Measurements from ENCODE around the gene EPB41L4A.
"Not testable (repeated sequence)": the region's sequence is repeated elsewhere in the genome, so short reads cannot be mapped to it uniquely, and the experiment has no call there.

Gene EPB41L4A

DNA sequence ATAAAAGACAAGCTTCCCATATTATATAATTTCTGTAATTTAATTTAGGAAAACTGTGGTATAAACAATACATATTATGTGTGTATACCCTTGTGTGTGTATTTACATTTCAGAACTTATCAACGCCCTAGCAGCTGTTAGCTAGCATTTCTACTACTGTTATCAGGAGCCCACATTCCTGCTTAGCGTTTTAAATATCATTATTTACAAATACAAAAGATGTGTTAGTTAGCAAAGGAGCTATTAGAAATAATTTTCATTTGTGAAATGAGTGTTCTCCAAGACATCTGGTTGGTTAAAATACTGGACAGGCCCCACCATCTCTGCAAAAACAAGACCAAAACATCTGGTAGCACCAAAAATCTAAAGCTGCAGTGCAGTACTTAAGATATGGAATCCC, 48.0 kb downstream of the EPB41L4A start:
- ATAC-seq (replicated peaks; ENCODE audit: extremely low read depth, poor library complexity, severe bottlenecking) = no peak
- no peaks in the 10 kb centered on the region for H3K4me1 Mint-ChIP-seq

DNA sequence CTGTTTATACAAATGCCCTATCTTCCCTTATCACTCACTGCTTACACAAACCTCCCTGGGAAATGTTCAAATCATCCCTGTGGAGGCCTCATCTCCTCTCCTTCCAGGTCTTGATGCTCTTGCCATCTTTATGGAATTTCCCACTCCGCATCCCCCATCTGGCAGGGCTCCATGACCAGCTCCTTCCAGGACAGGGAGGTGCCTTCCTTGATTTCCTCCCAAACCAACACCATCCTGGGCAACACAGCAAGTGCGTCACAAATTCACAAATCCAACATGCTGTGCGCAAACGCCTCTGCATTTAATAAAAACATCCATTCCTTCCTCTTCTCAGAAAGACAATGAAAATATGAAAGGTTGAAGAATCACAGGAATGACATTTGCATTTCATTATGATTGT, 51.7 kb downstream of the EPB41L4A start:
- Mint-ChIP-seq H3K4me3 (no peak overlapping the region), H3K36me3 (ENCODE audit: insufficient read depth) (peaks cover 2% of the 10 kb centered on the region), H3K4me1 (no peaks in the 10 kb centered on the region), H3K9me3 (no peaks in the 10 kb centered on the region), H3K27ac (ENCODE audit: low read depth) (no peak overlapping the region), H3K27me3 (no peaks in the 10 kb centered on the region)
- ATAC-seq (replicated peaks; ENCODE audit: extremely low read depth, poor library complexity, severe bottlenecking) (no peak), DNase-seq (ENCODE audit: low spot score in 2 of 2) (no peak)

More for the DNA sequence above, 48.0 kb downstream of the EPB41L4A start:
- peaks cover 28% of the 10 kb centered on the region for H3K27me3 Mint-ChIP-seq
- no peaks in the 10 kb centered on the region for H3K9me3 Mint-ChIP-seq
- no peak overlapping the region for H3K27ac Mint-ChIP-seq (ENCODE audit: low read depth)
- H3K4me3 Mint-ChIP-seq = no peak overlapping the region
- no peak for DNase-seq (ENCODE audit: low spot score in 2 of 2)
- H3K36me3 Mint-ChIP-seq (ENCODE audit: insufficient read depth) = no peaks in the 10 kb centered on the region

DNA sequence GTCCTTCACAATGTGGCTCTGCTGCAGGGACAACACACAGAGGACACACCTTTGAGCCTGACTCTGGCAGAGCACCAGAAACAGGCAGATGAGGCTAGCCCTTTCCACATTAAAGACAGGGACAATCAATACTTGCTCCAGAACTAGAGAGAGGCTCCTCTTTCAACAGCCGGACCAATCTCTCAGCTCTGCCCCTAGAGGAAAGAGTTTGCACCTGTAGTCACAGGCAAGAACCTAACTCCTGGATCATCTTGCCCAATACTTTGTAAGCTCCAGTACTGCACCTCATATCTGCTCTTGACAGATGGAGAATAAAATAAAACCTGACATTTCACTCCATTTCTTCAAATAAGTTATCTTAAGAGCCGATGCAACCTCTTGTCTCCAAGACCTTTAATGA, 52.1 kb downstream of the EPB41L4A start:
- H3K4me3 Mint-ChIP-seq = no peak overlapping the region
- no peaks in the 10 kb centered on the region for H3K27me3 Mint-ChIP-seq
- no peak for DNase-seq (ENCODE audit: low spot score in 2 of 2)
- no peak overlapping the region for H3K27ac Mint-ChIP-seq (ENCODE audit: low read depth)
- no peaks in the 10 kb centered on the region for H3K9me3 Mint-ChIP-seq
- peaks cover 2% of the 10 kb centered on the region for H3K36me3 Mint-ChIP-seq (ENCODE audit: insufficient read depth)
- H3K4me1 Mint-ChIP-seq = no peaks in the 10 kb centered on the region
- no peak for ATAC-seq (replicated peaks; ENCODE audit: extremely low read depth, poor library complexity, severe bottlenecking)

DNA sequence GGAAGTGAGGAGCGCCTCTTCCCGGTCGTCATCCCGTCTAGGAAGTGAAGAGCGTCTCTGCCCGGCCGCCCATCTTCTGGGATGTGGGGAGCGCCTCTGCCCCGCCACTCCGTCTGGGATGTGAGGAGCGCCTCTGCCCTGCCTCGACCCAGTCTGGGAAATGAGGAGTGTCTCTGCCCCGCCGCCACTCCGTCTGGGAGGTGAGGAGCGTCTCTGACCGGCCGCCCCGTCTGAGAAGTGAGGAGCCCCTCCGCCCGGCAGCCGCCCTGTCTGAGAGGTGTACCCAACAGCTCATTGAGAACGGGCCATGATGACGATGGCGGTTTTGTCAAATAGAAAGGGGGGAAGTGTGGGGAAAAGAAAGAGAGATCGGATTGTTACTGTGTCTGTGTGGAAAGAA, 58.3 kb downstream of the EPB41L4A start:
- not testable (repeated sequence) for H3K36me3 Mint-ChIP-seq (ENCODE audit: insufficient read depth); ATAC-seq (replicated peaks; ENCODE audit: extremely low read depth, poor library complexity, severe bottlenecking); H3K27ac Mint-ChIP-seq (ENCODE audit: low read depth); H3K4me1 Mint-ChIP-seq; DNase-seq (ENCODE audit: low spot score in 2 of 2); H3K27me3 Mint-ChIP-seq; H3K4me3 Mint-ChIP-seq; H3K9me3 Mint-ChIP-seq

DNA sequence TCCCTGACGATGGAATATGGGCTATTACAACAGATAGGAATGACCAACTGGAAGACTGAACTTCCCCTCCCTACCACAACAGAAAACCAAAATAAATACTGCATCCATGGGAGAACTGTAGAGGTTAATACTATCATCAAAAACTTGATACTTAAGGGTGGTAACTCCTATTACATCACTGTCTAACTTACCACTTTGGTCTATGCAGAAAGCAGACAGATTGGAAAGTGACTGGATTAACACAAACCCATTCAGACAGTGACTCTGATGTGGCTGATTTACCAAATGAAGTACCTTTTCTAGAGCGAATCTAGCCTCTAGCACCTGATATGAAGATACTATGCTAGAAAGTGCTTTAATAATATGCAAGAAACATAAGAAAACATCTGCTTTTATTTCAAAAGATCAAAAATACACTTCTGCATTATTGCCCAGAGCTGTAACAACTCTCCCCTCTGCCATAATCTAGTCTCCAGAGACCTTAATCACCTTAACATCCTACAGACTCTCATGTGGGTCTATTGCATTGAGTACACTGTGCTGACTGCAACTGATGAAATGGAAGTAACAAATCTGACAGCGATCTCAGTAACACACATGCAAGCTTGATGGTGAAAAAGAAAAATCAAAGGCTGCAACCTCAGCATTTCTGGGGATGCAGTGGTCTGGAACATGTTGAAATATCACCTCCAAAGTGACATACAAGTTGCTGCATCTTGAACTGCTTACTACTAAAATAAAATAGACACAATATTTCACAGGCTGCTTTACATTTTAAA, 62.7 kb downstream of the EPB41L4A start:
- peaks cover 4% of the 10 kb centered on the region for H3K9me3 Mint-ChIP-seq
- no peak overlapping the region for H3K27ac Mint-ChIP-seq (ENCODE audit: low read depth)
- H3K4me3 Mint-ChIP-seq = no peak overlapping the region
- H3K36me3 Mint-ChIP-seq (ENCODE audit: insufficient read depth) = no peaks in the 10 kb centered on the region
- no peak for DNase-seq (ENCODE audit: low spot score in 2 of 2)
- H3K4me1 Mint-ChIP-seq = peaks cover 6% of the 10 kb centered on the region
- H3K27me3 Mint-ChIP-seq = peaks cover 9% of the 10 kb centered on the region
- ATAC-seq (replicated peaks; ENCODE audit: extremely low read depth, poor library complexity, severe bottlenecking) = no peak

DNA sequence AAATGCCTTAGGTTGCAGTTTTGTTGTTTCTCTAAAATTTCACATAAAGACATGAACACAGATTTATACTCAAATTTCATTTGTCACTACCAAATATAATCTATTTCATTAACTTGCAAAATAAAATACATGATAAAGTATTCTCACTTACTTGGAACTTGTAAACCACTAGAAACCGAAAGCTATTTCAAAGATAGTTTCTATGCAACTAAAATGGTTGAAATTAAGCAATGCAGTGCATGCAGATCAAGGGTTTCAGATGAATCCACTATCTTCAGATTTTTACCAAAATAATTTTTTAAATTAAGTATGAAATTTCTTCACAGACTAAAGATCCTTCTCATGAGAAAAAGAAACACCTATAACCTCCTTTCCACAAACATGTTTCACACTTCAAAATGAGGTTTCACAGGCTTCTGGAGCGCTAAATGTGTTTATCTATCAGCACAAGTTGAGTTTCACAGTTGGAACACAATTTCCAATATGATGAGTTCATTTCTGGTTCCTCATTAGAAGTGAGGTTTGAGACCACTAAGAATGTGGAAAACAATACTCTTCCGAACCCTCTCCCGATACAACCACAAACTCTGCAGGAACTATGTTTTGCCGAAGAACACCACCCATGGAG, 63.9 kb downstream of the EPB41L4A start:
- no peak for DNase-seq (ENCODE audit: low spot score in 2 of 2)
- peaks cover 9% of the 10 kb centered on the region for H3K27me3 Mint-ChIP-seq
- peaks cover 4% of the 10 kb centered on the region for H3K9me3 Mint-ChIP-seq
- H3K4me1 Mint-ChIP-seq = peaks cover 6% of the 10 kb centered on the region
- peak overlapping the region; percentile 27 for H3K4me3 Mint-ChIP-seq
- ATAC-seq (replicated peaks; ENCODE audit: extremely low read depth, poor library complexity, severe bottlenecking) = no peak
- H3K36me3 Mint-ChIP-seq (ENCODE audit: insufficient read depth) = no peaks in the 10 kb centered on the region
- H3K27ac Mint-ChIP-seq (ENCODE audit: low read depth) = peak overlapping the region; percentile 3

DNA sequence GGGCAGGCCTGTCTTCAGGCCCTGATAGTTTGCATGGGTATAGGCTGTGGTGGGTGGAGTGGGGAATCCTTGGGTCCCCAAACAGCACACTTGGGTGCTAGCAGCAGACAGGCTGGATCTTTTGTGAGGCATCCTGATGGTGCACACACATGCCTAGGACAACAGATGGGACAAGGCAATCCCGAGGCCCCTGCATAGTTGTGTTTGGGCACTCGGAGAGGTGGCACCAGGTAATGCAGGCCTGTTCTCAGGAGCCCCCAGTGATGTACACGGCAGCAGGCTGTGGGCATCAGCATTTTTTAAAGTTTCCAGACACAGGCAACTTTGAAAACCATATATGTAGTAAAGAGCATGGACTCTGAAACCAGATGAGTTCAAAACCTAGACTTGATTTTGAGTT, 65.4 kb downstream of the EPB41L4A start:
- ATAC-seq (replicated peaks; ENCODE audit: extremely low read depth, poor library complexity, severe bottlenecking) (no peak), DNase-seq (ENCODE audit: low spot score in 2 of 2) (no peak)
- H3K4me1 Mint-ChIP-seq = peaks cover 6% of the 10 kb centered on the region
- H3K36me3 Mint-ChIP-seq (ENCODE audit: insufficient read depth) = no peaks in the 10 kb centered on the region
- no peak overlapping the region for H3K4me3 Mint-ChIP-seq
- H3K27me3 Mint-ChIP-seq = peaks cover 9% of the 10 kb centered on the region
- peaks cover 4% of the 10 kb centered on the region for H3K9me3 Mint-ChIP-seq
- H3K27ac Mint-ChIP-seq (ENCODE audit: low read depth) = no peak overlapping the region

DNA sequence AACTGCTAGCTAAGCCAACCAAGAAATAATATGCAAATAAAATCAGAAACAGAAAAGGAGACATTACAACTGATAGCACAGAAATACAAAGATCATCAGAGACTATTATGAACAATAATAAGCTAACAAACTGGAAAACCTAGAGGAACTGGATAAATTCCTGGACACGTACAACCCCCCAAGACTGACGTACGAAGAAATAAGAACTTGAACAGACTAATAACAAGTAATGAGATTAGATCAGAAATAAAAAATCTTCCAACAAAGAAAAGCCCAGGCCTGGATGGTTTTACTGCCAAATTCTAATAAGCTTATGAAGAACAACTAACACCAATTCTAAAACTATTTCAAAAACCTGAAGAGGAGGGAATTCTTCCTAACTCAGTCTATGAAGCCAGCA, 67.9 kb downstream of the EPB41L4A start:
- Mint-ChIP-seq H3K4me1 (peaks cover 6% of the 10 kb centered on the region), H3K36me3 (ENCODE audit: insufficient read depth) (no peaks in the 10 kb centered on the region), H3K27ac (ENCODE audit: low read depth) (no peak overlapping the region), H3K4me3 (no peak overlapping the region), H3K9me3 (no peaks in the 10 kb centered on the region), H3K27me3 (peaks cover 9% of the 10 kb centered on the region)
- no peak for DNase-seq (ENCODE audit: low spot score in 2 of 2)
- no peak for ATAC-seq (replicated peaks; ENCODE audit: extremely low read depth, poor library complexity, severe bottlenecking)

DNA sequence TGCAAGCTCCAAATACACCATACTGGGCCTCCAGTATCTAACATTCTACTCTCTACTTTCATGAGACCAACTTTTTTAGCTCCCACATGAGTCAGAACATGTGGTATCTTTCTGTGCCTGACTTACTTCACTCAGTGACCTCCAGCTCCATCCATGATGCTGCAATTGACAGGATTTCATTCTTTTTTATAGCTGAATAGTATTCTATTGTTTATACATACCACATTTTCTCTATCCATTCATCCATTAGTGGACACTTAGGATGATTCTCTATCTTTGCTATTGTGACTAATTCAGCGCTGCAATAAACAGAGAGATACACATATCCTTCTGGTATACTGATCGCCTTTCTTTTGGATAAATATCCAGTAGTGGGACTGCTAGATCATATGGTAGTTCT, 68.5 kb downstream of the EPB41L4A start:
- ATAC-seq (replicated peaks; ENCODE audit: extremely low read depth, poor library complexity, severe bottlenecking) = no peak
- no peak for DNase-seq (ENCODE audit: low spot score in 2 of 2)

DNA sequence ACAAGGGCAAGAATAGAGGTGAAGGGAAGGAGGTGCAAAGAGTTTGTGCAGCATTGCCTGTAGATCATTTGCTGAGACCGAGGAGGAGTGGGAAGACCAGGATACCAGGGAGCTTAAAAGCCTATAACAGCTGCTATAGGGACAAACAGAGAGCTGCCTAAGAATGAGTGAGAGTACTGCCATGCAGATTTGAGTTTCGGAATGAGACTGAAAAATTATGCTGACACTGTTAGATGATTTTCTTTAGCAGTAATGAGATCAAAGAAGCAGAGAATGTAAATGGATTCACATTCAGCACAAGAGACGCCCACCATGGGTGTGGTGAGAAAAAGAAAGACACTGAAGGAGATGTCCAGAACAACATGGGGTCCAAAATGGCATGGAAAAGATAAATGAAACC, 69.7 kb downstream of the EPB41L4A start:
- no peaks in the 10 kb centered on the region for H3K36me3 Mint-ChIP-seq (ENCODE audit: insufficient read depth)
- DNase-seq (ENCODE audit: low spot score in 2 of 2) = no peak
- H3K4me3 Mint-ChIP-seq = no peak overlapping the region
- H3K27ac Mint-ChIP-seq (ENCODE audit: low read depth) = no peak overlapping the region
- H3K27me3 Mint-ChIP-seq = peaks cover 6% of the 10 kb centered on the region
- no peaks in the 10 kb centered on the region for H3K9me3 Mint-ChIP-seq
- ATAC-seq (replicated peaks; ENCODE audit: extremely low read depth, poor library complexity, severe bottlenecking) = no peak
- no peaks in the 10 kb centered on the region for H3K4me1 Mint-ChIP-seq

More for the DNA sequence above, 68.5 kb downstream of the EPB41L4A start:
- Mint-ChIP-seq H3K27ac (ENCODE audit: low read depth) (no peak overlapping the region), H3K36me3 (ENCODE audit: insufficient read depth) (no peaks in the 10 kb centered on the region), H3K27me3 (peaks cover 9% of the 10 kb centered on the region), H3K4me1 (peaks cover 4% of the 10 kb centered on the region), H3K9me3 (no peaks in the 10 kb centered on the region), H3K4me3 (no peak overlapping the region)

DNA sequence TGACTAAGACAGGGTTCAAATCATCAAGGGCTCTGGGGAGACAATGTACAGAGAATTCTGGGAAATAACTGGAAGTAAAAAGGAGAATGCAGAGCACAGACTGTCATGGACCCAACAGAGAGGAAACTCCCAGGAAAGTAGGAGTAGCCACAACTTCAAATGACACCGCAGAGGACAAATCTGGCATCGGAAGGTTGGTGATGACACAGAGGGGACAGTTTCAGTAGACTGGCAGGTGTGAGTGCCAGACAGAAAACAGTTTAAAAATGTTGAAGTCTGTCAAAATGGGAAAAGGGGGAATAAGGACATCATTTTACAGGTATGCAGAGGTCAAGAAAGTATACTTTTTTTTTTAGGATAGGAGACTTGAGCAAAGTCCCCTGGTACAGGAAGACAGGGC, 70.2 kb downstream of the EPB41L4A start:
- Mint-ChIP-seq H3K27ac (ENCODE audit: low read depth) (no peak overlapping the region), H3K4me3 (no peak overlapping the region), H3K4me1 (no peaks in the 10 kb centered on the region), H3K9me3 (no peaks in the 10 kb centered on the region), H3K27me3 (peaks cover 2% of the 10 kb centered on the region), H3K36me3 (ENCODE audit: insufficient read depth) (no peaks in the 10 kb centered on the region)
- DNase-seq (ENCODE audit: low spot score in 2 of 2) (no peak), ATAC-seq (replicated peaks; ENCODE audit: extremely low read depth, poor library complexity, severe bottlenecking) (no peak)

DNA sequence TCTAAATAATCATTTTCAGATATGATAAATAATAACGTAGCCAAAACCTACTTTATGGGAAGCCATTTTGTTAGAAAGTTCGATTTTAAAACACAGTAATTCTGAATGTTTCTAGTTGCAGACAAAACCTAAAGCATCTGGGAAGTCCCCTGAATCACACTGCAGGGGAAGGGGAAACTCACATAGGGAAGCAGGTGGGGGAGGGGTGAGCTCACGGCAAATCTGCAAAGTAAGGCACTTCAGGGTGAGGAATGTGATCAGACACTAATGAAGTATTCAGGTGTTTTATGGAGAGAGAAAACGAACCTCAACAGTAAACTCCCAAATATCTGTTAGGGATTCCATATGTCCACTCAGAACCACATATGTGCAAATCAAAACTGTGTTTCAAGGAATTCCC, 70.7 kb downstream of the EPB41L4A start:
- Mint-ChIP-seq H3K36me3 (ENCODE audit: insufficient read depth) (no peaks in the 10 kb centered on the region), H3K9me3 (no peaks in the 10 kb centered on the region), H3K27me3 (no peaks in the 10 kb centered on the region), H3K4me1 (no peaks in the 10 kb centered on the region), H3K27ac (ENCODE audit: low read depth) (no peak overlapping the region), H3K4me3 (no peak overlapping the region)
- ATAC-seq (replicated peaks; ENCODE audit: extremely low read depth, poor library complexity, severe bottlenecking) = no peak
- no peak for DNase-seq (ENCODE audit: low spot score in 2 of 2)

DNA sequence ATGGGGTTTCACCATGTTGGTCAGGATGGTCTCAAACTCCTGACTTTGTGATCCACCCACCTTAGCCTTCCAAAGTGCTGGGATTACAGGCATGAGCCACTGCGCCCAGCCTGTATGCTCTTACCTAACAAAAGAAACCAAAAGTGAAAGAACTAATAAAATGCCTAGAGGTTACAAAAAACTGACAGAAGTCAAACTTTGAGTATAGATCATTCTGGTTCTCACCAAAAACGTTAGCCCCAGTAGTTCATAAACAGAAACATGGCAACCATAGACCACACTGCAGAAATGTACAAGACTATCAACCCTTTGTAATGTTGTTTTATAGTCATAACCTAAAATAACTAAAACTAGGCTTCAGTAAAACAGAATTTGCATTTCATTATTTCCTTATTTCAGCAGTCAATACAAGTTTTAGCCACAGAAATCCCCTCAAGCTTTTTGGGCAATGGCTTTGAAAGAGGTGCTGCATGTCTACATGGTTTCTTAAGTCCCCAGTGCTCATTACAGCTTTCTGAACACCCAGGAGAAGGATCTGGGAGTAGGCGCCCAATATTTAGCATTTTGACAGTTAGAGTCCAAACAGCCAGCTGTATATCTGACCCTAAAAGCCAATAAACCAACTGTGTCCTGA, 72.5 kb downstream of the EPB41L4A start:
- Mint-ChIP-seq H3K27ac (ENCODE audit: low read depth) (no peak overlapping the region), H3K27me3 (no peaks in the 10 kb centered on the region), H3K9me3 (no peaks in the 10 kb centered on the region), H3K36me3 (ENCODE audit: insufficient read depth) (no peaks in the 10 kb centered on the region), H3K4me3 (no peak overlapping the region), H3K4me1 (no peaks in the 10 kb centered on the region)
- ATAC-seq (replicated peaks; ENCODE audit: extremely low read depth, poor library complexity, severe bottlenecking) = no peak
- DNase-seq (ENCODE audit: low spot score in 2 of 2) = no peak

Measured in central memory CD8-positive, alpha-beta T cell (primary cell).